ENCODE measurements around the gene NRAP.

NRAP gene

DNA sequence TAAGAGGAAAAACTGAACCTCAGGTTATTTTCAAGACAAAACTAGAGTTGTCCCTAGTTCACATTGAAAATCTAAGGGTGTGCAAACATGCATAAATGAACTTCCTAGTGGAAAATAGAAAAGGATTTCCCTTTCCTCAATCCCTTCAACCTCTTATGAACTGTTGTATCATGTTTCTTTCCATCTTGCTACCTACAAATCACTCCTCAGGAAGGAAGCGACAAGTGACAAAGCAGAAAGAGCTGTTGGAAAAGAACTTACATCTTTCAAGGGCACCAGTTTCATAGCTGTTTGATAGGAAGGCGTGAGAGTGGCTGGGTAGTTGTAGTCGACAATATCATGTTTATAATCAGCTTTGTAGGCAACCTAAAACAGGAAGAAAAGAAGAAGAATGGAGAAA, 23.9 kb downstream of the NRAP start:
- DNase-seq, result no peak

DNA sequence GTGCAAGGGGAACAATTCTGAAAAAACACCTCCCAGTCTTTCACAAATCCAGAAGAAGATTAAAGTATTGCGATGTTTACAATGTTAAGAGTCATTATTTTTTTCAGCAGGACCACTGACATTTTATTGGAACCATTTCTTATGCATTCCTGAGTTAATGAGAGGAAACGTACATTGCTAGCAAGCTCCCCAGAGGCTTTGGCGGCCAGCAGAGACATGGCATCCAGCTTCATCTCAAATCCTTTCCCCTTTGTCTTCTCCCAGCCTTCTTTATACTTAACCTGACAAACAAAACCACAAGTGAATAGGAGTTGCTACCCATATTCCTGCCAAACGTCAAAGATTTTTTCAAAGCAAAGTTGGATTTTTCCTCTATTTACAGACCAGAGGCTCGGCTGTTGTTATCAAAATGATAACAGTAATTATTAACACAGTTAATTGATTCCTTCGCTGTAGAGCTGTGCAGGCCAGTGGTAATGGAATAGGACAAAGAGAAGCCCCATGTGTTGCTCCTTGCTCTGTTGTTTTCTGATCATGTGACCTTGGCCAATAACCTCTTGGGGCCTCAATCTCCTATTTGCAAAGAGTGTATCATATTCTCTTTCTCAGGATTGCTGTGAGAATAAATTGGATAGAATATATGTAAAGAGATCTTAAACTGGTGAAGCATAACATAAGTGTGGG, 32.0 kb downstream of the NRAP start:
- no peak for DNase-seq

DNA sequence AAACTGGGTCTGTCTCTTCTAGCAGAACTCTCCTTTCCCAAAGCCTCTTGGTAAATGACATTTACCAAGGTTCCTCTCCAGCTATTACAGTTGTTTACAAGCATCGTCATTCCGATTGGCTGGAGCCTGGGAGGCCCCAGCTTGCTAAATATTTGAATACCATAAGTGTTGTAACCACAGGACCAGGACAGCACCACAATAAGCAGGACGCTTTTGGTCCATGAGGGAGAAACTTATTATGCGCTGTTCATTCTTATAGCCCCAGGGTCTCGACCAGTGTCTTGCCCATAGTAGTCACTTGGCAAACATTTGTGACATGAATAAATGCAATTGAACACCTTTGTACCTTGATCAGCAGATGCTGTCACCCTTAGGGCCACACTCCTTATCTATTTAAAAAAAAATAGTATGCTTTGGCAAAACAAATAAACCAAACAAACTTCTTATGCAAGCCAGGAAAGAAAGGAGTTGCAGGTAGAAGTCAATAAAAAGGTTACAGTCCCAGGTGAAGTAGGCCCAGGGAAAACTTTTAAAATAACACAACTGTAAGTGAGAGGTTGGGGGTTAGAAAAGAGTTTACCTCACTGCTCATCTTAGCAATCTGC, 32.8 kb downstream of the NRAP start:
- DNase-seq, result no peak

DNA sequence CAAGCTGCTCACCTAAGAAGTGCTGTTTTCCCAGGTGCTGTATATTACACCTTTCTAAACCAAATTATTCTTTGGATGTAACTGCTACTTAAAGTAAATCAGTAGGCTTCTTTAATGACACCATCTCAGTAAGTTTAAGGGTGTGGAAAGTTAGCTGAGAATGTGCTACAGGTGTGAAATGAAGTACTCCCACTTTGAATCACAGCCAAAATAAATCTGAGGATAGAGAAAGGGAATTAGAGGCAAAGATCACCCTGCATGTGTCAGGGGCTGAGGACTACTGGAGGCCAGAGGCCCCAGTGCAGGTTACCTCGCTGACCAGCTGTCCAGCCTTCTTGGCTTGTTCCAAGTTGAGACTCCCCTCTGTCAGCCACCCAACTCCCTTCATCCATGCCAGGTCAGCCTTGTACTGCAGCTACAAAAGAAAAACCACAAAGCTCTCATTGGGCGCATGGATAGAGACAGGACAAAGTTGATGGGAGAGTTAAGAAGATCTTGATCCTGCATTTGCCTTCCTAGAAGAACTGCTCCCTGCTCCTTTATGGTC, 35.2 kb downstream of the NRAP start:
- no peak for DNase-seq

DNA sequence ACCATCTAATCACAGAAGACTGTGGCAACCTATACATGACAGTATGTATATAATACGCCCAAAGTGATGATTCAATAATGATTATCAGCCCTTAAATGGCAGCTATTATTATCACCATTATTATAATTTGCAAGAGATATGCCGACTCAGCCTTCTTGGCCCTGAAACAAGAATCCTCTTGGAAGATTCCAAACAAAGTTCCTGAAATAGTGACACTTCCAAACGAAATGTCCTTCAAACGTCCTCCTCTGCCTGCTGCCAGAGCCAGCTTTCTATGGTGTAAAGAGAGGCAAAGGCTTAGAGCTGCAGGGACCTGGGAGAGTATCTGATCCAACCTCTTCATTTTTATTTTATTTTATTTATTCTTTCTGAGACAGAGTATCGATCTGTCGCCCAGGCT, 36.0 kb downstream of the NRAP start:
- DNase-seq, result no peak

GRCh38 chr10:113626809-113627355, 37.0 kb downstream of the NRAP start:
- DNase-seq, result no peak

DNA sequence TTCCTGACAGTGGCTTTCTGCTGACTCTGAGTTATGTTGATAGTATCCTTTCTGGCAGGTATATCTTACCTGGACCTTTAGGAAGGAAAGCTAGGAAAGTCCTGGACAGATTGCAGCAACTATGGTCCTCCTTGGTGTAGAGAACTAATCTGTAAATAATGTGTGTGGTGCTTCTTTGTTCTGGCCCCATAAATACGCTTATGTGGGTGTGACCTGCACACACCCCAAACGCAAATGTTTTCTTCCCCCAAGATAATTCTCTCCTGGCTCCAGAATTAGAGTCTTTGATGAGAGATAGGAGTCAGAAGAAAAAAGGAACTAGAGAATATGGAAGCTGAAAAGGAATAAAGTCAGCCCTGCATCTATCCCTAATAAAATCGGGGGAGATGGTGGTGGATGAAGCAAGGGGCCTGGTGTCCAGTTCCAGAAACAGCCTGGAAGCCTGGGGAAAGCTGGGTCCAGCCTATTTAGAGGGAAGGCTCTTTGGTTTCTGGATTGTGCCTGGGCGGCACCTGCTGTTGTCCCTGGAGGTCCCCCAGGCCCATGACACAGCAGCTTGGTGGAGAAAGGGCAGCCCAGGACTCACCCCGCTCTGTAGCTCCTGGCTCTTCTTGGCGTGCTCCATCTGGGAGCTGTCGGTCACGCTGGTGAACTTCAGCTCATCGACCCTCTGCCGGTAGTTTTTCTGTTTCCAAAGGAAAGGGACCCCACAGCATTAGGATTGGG, 38.2 kb downstream of the NRAP start:
- DNase-seq, result no peak

- no peak for DNase-seq
Measured at GRCh38 chr10:113622831-113623230, 41.0 kb downstream of the NRAP start.

GRCh38 chr10:113621799-113622198, 42.0 kb downstream of the NRAP start:
- no peak for DNase-seq

GRCh38 chr10:113620936-113621335, 42.9 kb downstream of the NRAP start:
- DNase-seq, result no peak

GRCh38 chr10:113620511-113620910, 43.3 kb downstream of the NRAP start:
- DNase-seq, result no peak

DNA sequence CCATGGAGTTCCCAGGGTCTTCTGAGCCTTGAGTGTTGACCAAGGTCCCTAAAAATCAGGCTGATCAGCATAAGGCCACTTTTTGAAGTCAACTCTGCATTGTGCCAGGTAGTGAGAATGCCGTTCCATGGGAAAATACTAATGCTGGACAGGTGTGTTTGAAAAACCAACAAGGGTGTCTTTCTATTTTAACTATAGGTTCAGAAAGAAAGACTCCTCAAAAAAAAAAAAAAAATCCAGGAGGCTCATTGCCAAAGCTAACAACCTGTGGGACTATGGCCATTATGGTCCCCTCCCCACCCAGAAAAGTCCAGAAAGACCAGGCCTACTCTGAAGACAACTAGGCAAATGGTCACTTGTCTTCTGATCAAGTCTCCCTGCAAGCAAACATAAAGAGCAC, 44.4 kb downstream of the NRAP start:
- no peak for DNase-seq

- DNase-seq, result no peak
Measured at GRCh38 chr10:113618338-113618737, 45.5 kb downstream of the NRAP start.

- no peak for DNase-seq
Measured at GRCh38 chr10:113617086-113617485, 46.8 kb downstream of the NRAP start.

GRCh38 chr10:113616244-113617074, 47.4 kb downstream of the NRAP start:
- peak; percentile 9 for DNase-seq

- DNase-seq, result no peak
Measured at GRCh38 chr10:113613977-113614690, 49.7 kb downstream of the NRAP start.

GRCh38 chr10:113613427-113613826, 50.4 kb downstream of the NRAP start:
- no peak for DNase-seq

DNA sequence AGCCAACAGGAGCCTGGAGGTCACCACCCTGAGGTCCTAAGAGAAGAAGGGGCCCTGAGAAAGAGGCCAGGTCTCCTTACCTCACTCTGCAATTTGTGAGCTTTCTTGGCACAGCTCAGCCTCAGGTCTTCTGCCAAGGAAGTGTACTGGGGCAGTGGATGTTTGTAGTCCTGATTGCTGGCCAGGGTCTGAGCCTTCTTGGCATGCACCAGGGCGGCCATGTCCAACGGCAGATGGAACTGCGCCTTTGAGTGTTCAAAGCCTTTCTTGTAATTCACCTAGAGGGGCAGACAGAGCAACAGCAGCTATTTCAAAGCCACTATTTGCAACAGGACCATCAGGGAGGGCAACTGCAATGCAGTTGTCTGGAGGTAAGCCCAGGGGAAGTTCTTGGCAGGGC, 51.7 kb downstream of the NRAP start:
- no peak for DNase-seq

DNA sequence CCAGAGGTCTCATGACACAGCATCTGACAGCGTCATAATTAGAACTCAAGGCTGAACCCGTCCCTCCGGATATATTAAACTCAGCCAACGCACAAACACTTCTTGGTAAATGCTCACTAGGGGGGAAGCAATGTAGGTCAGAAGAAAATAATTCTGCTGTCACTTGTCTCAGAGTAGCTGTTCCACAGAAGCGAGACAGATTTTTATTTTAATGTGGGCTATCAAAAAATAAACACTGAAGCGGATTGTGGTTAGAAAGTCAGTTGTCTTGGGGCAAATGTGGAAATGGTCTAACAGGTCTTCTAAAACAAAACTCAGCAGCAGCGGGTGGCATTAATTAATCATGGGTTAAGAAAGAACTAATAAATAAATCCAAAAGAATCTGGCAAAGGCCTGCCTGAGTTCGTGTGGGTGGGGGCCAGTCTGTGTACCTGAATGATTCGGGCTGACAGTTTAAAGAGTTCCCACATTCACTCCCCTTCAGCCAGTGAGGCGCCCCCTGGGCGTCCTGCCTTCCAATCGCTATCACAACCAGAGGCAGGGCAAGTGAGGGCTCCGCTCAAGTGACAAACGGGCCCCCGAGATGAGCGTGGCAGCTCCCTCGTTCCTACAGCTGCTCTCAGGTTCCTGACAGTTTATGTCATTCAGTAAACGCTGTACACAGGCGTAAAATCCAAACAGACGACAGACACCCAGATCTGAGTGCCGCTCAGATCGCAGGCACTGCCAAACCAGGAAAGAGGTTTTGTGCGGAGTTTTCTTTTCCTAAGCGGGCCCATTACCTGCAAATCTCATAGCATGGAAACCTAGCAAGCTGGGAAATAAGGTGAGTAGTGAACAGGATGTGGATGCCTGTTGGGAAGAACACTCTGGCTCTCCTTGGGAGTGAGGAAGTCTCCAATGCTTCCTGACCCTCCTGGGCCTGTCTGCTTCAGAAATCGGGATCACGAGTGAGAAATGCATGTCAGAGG, 52.9 kb downstream of the NRAP start:
- DNase-seq, result no peak

GRCh38 chr10:113609704-113610108, 54.1 kb downstream of the NRAP start:
- peak; percentile 21 for DNase-seq

All from fibroblast of skin of right biceps (primary cell).